Ureter (tissue), 1 donor: ENCODE results near the gene CT45A2. TPM values are rescaled to one million over a fixed set of nuclear protein-coding genes. Genes with fewer than 3 reads are reported as not detected.
"Not testable (repeated sequence)": the region's sequence is repeated elsewhere in the genome, so short reads cannot be mapped to it uniquely, and the experiment has no call there.

Experiments used
- DNase-seq: peaks from one replicate; pipeline ENCODE4 v3.0.0-alpha.2; 2020; ENCODE audit warnings: low spot score
- total RNA-seq: library from RNA; stranded (reverse); gene quantifications from one replicate; pipeline ENCODE4 v1.2.4, GENCODE V29; 2023
- donor health status: DM: yes; HTN: yes; CAD: no.

Gene CT45A2
- total RNA-seq: not detected

- DNase-seq: not testable (repeated sequence)
Observed at GRCh38 chrX:135819912-135820311, at the start of gene CT45A2. CT45A2 (minus strand) TSS chrX:135820012; CDS start chrX:135816265, 3,747 bp downstream.

GRCh38 chrX:135854438-135854837, 34.6 kb upstream of the CT45A2 start, which contains the start of gene CT45A8:
CT45A8 (minus strand) TSS chrX:135854538; CDS start chrX:135850783, 3,755 bp downstream.
- DNase-seq: not testable (repeated sequence)

GRCh38 chrX:135837180-135837579, 17.4 kb upstream of the CT45A2 start, which contains the start of gene CT45A7:
CT45A7 (minus strand) TSS chrX:135837280; CDS start chrX:135833533, 3,747 bp downstream.
- not testable (repeated sequence) for DNase-seq

GRCh38 chrX:135802687-135803086, 17.1 kb downstream of the CT45A2 start, which contains the start of gene CT45A6:
CT45A6 (minus strand) TSS chrX:135802787; CDS start chrX:135798993, 3,794 bp downstream.
- DNase-seq: not testable (repeated sequence)

GRCh38 chrX:135785403-135785802, 34.4 kb downstream of the CT45A2 start, which contains the start of gene CT45A5:
CT45A5 (minus strand) TSS chrX:135785503; CDS start chrX:135781729, 3,774 bp downstream.
- DNase-seq: not testable (repeated sequence)

- not testable (repeated sequence) for DNase-seq
Observed at GRCh38 chrX:135768091-135768490, 51.7 kb downstream of the CT45A2 start, which contains the start of gene CT45A3. CT45A3 (minus strand) TSS chrX:135768191; CDS start chrX:135764444, 3,747 bp downstream.

Other genes with a start within 250 kb of the CT45A2 start
- not detected for gene CT45A1, start 106.4 kb downstream of the CT45A2 start, total RNA-seq
- not detected for gene CT45A3, start 51.8 kb downstream of the CT45A2 start, total RNA-seq
- gene CT45A5, start 34.5 kb downstream of the CT45A2 start, total RNA-seq: not detected
- not detected for gene CT45A6, start 17.2 kb downstream of the CT45A2 start, total RNA-seq
- gene CT45A7, start 17.3 kb upstream of the CT45A2 start, total RNA-seq: not detected
- gene CT45A8, start 34.5 kb upstream of the CT45A2 start, total RNA-seq: not detected
- not detected for gene CT45A9, start 51.8 kb upstream of the CT45A2 start, total RNA-seq
- gene CT45A10, start 73.4 kb upstream of the CT45A2 start, total RNA-seq: not detected
- gene SAGE1, start 73.7 kb upstream of the CT45A2 start, total RNA-seq: not detected
- gene MMGT1, start 154.0 kb upstream of the CT45A2 start, total RNA-seq: 25.0 TPM
- 12.9 TPM for gene SLC9A6, start 165.4 kb upstream of the CT45A2 start, total RNA-seq